Suprapubic skin (tissue), 4 donors: Measurements from ENCODE around the gene MGAT4C.
"Not testable (repeated sequence)": the region's sequence is repeated elsewhere in the genome, so short reads cannot be mapped to it uniquely, and the experiment has no call there.

Source experiments
- EP300 ChIP-seq: sonication (generic); formaldehyde crosslinking; IDR thresholded peaks from one replicate; pipeline ENCODE4 v1.6.1; 2017; ENCODE audit warnings: antibody characterized with exemption
- POLR2A ChIP-seq, 2 donors: fragments of 450-650 bp; IDR thresholded peaks; one replicate each; pipeline ENCODE4 v1.6.1; 2017; ENCODE audit warnings: antibody characterized with exemption in 2 of 2, mild to moderate bottlenecking in 2 of 2, moderate library complexity in 2 of 2
- POLR2AphosphoS5 ChIP-seq, 3 donors: sonication (generic); formaldehyde crosslinking; IDR thresholded peaks; one replicate each; pipeline ENCODE4 v1.6.1; 2017; ENCODE audit warnings: antibody characterized with exemption in 3 of 3
- TF ChIP-seq, protein P1 (sequence below), 2 donors: fragments of 200-600 bp in 1 of 2; fragments of 450-650 bp in 1 of 2; sonication (generic) in 1 of 2; IDR thresholded peaks; one replicate each; pipeline ENCODE4 v1.5.1; 2016 to 2019; ENCODE audit warnings: antibody characterized with exemption in 2 of 2, mild to moderate bottlenecking in 1 of 2, moderate library complexity in 1 of 2

DNA sequence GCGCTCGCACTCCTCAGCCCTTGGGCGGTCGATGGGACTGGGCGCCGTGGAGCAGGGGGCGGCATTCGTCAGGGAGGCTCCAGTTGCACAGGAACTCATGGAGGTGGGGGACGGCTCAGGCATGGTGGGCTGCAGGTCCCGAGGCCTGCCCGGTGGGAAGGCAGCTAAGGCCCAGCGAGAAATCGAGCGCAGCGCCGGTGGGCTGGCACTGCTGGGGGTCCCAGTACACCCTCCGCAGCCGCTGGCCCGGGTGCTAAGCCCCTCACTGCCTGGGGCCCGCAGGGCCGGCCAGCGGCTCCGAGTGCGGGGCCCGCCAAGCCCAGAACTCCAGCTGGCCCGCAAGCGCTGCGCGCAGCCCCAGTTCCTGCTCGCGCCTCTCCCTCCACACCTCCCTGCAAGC is 40.2 kb upstream of the MGAT4C start:
- TF ChIP-seq, protein P1, sequence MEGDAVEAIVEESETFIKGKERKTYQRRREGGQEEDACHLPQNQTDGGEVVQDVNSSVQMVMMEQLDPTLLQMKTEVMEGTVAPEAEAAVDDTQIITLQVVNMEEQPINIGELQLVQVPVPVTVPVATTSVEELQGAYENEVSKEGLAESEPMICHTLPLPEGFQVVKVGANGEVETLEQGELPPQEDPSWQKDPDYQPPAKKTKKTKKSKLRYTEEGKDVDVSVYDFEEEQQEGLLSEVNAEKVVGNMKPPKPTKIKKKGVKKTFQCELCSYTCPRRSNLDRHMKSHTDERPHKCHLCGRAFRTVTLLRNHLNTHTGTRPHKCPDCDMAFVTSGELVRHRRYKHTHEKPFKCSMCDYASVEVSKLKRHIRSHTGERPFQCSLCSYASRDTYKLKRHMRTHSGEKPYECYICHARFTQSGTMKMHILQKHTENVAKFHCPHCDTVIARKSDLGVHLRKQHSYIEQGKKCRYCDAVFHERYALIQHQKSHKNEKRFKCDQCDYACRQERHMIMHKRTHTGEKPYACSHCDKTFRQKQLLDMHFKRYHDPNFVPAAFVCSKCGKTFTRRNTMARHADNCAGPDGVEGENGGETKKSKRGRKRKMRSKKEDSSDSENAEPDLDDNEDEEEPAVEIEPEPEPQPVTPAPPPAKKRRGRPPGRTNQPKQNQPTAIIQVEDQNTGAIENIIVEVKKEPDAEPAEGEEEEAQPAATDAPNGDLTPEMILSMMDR (IDR thresholded peaks at IDR 0.05) = not testable (repeated sequence)
- not testable (repeated sequence) for TF ChIP-seq POLR2AphosphoS5 (IDR thresholded peaks at IDR 0.05); POLR2A (IDR thresholded peaks at IDR 0.05); EP300
